Measurements from ENCODE around the gene MYH6. TPM values are rescaled to one million over a fixed set of nuclear protein-coding genes. Genes with fewer than 3 reads are reported as not detected.

The MYH6 gene
- total and polyA plus RNA-seq, 2 donors (not counting 1 experiment from before 2014, with no cell fraction given) = not detected

GRCh38 chr14:23434488-23435222 lies 26.6 kb upstream of the MYH6 start:
- H3K36me3 ChIP-seq (replicated peaks in 1 of 2; ENCODE audit: control extremely low read depth in 1 of 2, control insufficient read depth in 1 of 2, extremely low read depth in 1 of 2, insufficient read depth in 2 of 2, low read length in 1 of 2) = no peaks in the 10 kb centered on the region
- no peaks in the 10 kb centered on the region for H3K9me3 ChIP-seq (ENCODE audit: control extremely low read depth in 1 of 3, control insufficient read depth in 2 of 3, insufficient read depth in 1 of 3, low read length in 2 of 3)
- no peaks in the 10 kb centered on the region for H3K4me1 ChIP-seq (ENCODE audit: control insufficient read depth in 2 of 2, insufficient read depth in 2 of 2, low read length in 2 of 2)
- H3K4me3 Mint-ChIP-seq = no peak overlapping the region
- no peak overlapping the region for H2AFZ ChIP-seq (ENCODE audit: insufficient read depth, low read depth, low read length, poor library complexity, severe bottlenecking)
- peaks cover 33% of the 10 kb centered on the region for H3K27me3 Mint-ChIP-seq
- ATAC-seq (ENCODE audit: low read depth) = no peak
- no peak overlapping the region for H3K4me2 ChIP-seq (replicated peaks; ENCODE audit: low read depth, low read length, poor library complexity, severe bottlenecking)
- intact Hi-C loops (cut with micrococcal nuclease) = no loop called here
- CTCF ChIA-PET = no interaction called here
- no peaks in the 10 kb centered on the region for H3K9me3 Mint-ChIP-seq (ENCODE audit: insufficient read depth)
- H3K4me1 Mint-ChIP-seq = no peaks in the 10 kb centered on the region
- no peaks in the 10 kb centered on the region for H4K20me1 ChIP-seq (ENCODE audit: control insufficient read depth, insufficient read depth, low read length, poor library complexity, severe bottlenecking)
- no peak overlapping the region for H3K27ac ChIP-seq (ENCODE audit: low read length in 2 of 2)
- POLR2A ChIA-PET = no interaction called here
- H3K4me3 ChIP-seq (ENCODE audit: control extremely low read depth in 1 of 5, extremely low read depth in 1 of 5, insufficient read depth in 1 of 5, low read depth in 2 of 5, low read length in 4 of 5) = no peak overlapping the region
- H3K9ac ChIP-seq (ENCODE audit: low read length) = no peak overlapping the region
- H3K27ac Mint-ChIP-seq = no peak overlapping the region
- no peaks in the 10 kb centered on the region for H3K79me2 ChIP-seq (ENCODE audit: control insufficient read depth, insufficient read depth, low read length)
- 83% methylated on average over 7 of the region's 8 CpGs for WGBS (ENCODE audit: insufficient coverage)
- no peak for DNase-seq
- peaks cover 0 to 2% (median 0%) of the 10 kb centered on the region in 4 experiments for H3K27me3 ChIP-seq (replicated peaks in 1 of 4; ENCODE audit: control extremely low read depth in 1 of 4, control insufficient read depth in 3 of 4, insufficient read depth in 4 of 4, low read length in 3 of 4)
- no peak for TF ChIP-seq EZH2 (IDR thresholded peaks at IDR 0.05; ENCODE audit: borderline replicate concordance, insufficient read depth, low read depth, low read length, poor library complexity, severe bottlenecking)
- TF ChIP-seq CTCF (IDR thresholded peaks at IDR 0.05) = no peak

- 88% methylated on average over 10 of the region's 10 CpGs for WGBS (ENCODE audit: insufficient coverage)
- POLR2A ChIA-PET = no interaction called here
- no peak for TF ChIP-seq CTCF (IDR thresholded peaks at IDR 0.05)
- no peak for TF ChIP-seq EZH2 (IDR thresholded peaks at IDR 0.05; ENCODE audit: borderline replicate concordance, insufficient read depth, low read depth, low read length, poor library complexity, severe bottlenecking)
- intact Hi-C loops (cut with micrococcal nuclease) = no loop called here
- H3K4me3 Mint-ChIP-seq = no peak overlapping the region
- no peaks in the 10 kb centered on the region for H3K79me2 ChIP-seq (ENCODE audit: control insufficient read depth, insufficient read depth, low read length)
- CTCF ChIA-PET = no interaction called here
- H3K27me3 ChIP-seq (replicated peaks in 1 of 4; ENCODE audit: control extremely low read depth in 1 of 4, control insufficient read depth in 3 of 4, insufficient read depth in 4 of 4, low read length in 3 of 4) = peaks cover 0 to 2% (median 0%) of the 10 kb centered on the region in 4 experiments
- H3K4me1 Mint-ChIP-seq = no peaks in the 10 kb centered on the region
- DNase-seq = no peak
- no peak overlapping the region for H3K27ac ChIP-seq (ENCODE audit: low read length in 2 of 2)
- H3K4me3 ChIP-seq (ENCODE audit: control extremely low read depth in 1 of 5, extremely low read depth in 1 of 5, insufficient read depth in 1 of 5, low read depth in 2 of 5, low read length in 4 of 5) = no peak overlapping the region
- H2AFZ ChIP-seq (ENCODE audit: insufficient read depth, low read depth, low read length, poor library complexity, severe bottlenecking) = no peak overlapping the region
- H3K4me2 ChIP-seq (replicated peaks; ENCODE audit: low read depth, low read length, poor library complexity, severe bottlenecking) = no peak overlapping the region
- H3K9ac ChIP-seq (ENCODE audit: low read length) = no peak overlapping the region
- peaks cover 34% of the 10 kb centered on the region for H3K27me3 Mint-ChIP-seq
- H3K4me1 ChIP-seq (ENCODE audit: control insufficient read depth in 2 of 2, insufficient read depth in 2 of 2, low read length in 2 of 2) = no peaks in the 10 kb centered on the region
- ATAC-seq (ENCODE audit: low read depth) = no peak
- no peaks in the 10 kb centered on the region for H4K20me1 ChIP-seq (ENCODE audit: control insufficient read depth, insufficient read depth, low read length, poor library complexity, severe bottlenecking)
- H3K27ac Mint-ChIP-seq = no peak overlapping the region
- no peaks in the 10 kb centered on the region for H3K9me3 ChIP-seq (ENCODE audit: control extremely low read depth in 1 of 3, control insufficient read depth in 2 of 3, insufficient read depth in 1 of 3, low read length in 2 of 3)
- no peaks in the 10 kb centered on the region for H3K9me3 Mint-ChIP-seq (ENCODE audit: insufficient read depth)
- H3K36me3 ChIP-seq (replicated peaks in 1 of 2; ENCODE audit: control extremely low read depth in 1 of 2, control insufficient read depth in 1 of 2, extremely low read depth in 1 of 2, insufficient read depth in 2 of 2, low read length in 1 of 2) = no peaks in the 10 kb centered on the region
These were observed 25.4 kb upstream of the MYH6 start for GRCh38 chr14:23433457-23433856.
